ENCODE data around the gene ADAMTS19.

The ADAMTS19 gene

GRCh38 chr5:129696636-129697035, 236.5 kb downstream of the ADAMTS19 start:
- DNase-seq: no peak

GRCh38 chr5:129698661-129699060, 238.6 kb downstream of the ADAMTS19 start:
- no peak for DNase-seq

DNA sequence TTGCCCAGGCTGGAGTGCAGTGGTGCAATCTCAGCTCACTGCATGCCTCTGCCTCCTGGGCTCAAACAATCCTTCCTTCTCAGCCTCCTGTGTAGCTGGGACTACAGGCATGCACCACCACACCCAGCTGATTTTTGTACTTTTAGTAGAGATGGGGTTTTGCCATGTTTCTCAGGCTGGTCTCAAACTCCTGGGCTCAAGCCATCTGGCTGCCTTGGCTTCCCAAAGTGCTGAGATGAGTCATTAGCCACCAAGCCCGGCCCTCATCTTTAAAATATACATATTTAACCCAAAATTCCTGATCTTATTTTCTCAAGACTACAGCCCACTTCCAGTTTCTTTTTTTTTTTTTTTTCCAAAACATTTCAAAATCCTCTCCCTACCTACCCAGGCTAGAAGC, 256.1 kb downstream of the ADAMTS19 start:
- no peak for DNase-seq

- no peak for DNase-seq
Observed at GRCh38 chr5:129716651-129717050, 256.6 kb downstream of the ADAMTS19 start.

DNA sequence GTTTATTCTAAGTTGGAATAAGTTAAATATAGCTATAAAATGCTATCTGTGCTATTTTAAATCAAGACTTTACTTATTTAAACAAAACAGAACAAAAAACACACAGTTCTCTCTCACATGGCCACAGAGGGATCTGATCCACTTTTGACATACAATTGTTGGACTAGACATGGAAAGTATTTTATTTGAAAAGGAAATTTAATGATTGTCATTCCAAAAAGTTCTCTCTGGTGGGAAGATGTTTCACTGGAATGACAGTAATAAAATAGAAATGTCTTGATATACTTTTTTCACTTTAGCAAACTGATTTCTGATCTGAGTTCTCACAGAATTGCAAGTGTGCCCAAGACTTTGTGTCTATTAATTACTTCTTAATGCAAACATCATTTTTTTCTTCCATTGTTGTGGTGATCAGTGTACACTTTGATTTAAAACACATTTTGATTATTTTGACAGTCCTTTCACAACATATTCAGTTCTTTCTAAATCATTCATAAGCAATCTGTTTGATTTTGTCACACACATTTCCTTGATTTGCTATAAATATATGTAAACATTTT, 257.7 kb downstream of the ADAMTS19 start:
- DNase-seq: no peak

- DNase-seq: no peak
Observed at GRCh38 chr5:129718471-129719090, 258.5 kb downstream of the ADAMTS19 start.

- DNase-seq: no peak
Observed at GRCh38 chr5:129724222-129724621, 264.1 kb downstream of the ADAMTS19 start.

DNA sequence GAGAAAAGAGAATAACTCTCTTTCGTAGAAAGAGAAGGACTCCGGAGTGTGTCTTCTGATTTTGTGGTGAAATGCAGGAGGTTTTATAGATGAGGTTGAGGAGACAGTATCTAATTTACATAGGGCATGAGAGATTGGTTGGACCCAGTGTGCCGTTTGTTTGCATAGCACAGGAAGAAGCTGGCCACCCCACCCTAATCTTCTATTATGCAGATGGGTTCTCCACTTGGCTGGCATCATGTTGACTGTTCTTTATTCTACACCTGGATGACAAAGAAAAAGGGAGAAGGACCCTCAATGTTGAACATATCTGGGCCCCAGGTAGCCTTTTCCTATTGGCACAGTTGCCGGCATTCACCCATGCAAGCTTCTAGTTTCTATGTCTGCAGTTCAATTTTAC, 264.5 kb downstream of the ADAMTS19 start:
- no peak for DNase-seq

GRCh38 chr5:129739773-129740172, 279.7 kb downstream of the ADAMTS19 start:
- no peak for DNase-seq

DNA sequence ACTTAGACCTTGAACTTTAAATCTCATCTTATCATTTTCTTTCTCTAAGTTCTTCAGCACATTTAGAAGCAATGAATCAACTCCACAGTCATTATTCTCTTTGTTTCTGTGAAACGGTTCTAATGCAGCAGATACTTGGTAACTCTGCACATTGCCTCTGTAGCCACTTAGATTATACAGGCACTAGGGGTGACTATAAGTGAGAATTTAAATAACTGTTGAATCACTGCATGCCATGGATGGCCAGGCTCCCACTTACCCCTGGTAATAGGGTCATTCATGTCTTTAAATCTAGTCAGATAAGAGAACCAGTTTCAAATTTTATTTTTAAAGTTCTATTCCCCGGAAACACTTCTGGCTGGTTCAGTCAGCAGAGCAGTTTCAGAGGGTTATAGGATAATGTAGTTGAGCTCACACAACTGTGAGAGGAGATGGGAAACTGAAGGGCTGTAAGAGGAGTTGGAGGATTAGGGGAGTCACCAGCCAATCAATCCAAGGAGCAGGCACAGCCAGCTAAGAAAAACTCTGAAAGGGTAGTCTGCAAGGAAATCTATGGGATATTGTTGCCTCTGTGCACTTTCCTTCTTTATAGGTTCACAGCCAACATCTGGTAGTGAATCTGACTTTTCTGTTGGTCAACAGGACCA, 283.6 kb downstream of the ADAMTS19 start:
- DNase-seq: no peak

GRCh38 chr5:129745997-129746396, 285.9 kb downstream of the ADAMTS19 start:
- no peak for DNase-seq

DNA sequence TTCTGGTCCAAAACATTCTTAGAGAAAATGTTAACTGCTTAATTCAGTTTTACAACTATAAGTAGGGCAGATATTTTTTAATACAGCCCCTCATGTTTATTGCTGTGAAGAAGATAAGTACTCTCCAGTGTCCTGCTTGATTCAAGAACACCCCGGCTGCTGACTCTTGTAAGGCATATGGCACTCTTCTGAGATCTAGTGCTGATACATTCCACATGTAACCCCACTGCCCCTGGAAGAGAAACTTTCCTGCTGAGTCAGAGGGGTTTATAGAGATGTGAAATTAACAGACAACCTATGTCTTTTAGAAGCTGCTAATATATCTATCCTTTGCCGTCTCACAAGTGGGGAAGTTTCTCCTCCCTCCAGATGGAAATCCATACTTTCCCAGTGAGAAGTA, 286.8 kb downstream of the ADAMTS19 start:
- no peak for DNase-seq

DNA sequence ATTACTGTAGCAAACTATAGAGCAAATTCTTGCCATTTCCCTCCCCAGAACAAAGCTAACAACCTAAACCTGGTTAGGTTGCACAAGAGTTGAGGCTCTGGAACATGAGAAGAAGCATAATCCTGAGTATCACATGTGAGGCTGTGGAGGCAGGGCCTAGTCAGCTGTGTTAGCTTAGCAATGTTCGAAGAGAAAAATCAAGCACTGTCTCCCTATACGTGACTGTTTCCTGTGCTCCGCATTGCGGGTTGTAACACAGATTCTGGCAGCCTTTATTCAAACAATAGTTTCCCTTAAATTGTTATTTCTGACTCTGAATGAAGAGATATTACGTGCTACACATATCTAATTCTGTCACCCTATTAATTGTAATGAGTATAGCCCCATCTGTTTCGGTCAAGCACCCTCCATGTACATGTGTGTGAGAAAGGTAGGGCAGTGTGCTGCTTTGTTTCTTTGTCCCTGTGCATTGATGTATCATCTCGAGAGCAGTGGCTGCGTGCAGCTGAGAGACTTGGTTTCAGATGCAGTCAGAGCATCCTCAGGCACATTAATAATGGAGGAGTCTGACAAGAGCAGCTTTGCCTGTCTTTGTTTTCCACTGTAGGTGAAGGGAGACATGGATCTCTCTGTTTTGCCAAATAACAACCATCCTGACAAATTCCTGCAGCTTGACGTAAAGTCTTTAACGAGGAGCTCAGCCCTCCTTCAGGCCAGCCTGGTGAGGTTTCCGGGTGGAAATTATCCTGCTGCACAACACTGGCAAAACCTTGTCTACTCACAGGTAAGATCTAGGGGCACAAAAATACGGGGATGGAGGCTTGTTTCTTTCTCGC, 287.7 kb downstream of the ADAMTS19 start, which contains the start of gene MINAR2:
TSS of gene MINAR2 (plus strand) at position 523 of the 836 bp plus-strand sequence. CDS start at position 620, 97 bp downstream.
- no peak for DNase-seq

DNA sequence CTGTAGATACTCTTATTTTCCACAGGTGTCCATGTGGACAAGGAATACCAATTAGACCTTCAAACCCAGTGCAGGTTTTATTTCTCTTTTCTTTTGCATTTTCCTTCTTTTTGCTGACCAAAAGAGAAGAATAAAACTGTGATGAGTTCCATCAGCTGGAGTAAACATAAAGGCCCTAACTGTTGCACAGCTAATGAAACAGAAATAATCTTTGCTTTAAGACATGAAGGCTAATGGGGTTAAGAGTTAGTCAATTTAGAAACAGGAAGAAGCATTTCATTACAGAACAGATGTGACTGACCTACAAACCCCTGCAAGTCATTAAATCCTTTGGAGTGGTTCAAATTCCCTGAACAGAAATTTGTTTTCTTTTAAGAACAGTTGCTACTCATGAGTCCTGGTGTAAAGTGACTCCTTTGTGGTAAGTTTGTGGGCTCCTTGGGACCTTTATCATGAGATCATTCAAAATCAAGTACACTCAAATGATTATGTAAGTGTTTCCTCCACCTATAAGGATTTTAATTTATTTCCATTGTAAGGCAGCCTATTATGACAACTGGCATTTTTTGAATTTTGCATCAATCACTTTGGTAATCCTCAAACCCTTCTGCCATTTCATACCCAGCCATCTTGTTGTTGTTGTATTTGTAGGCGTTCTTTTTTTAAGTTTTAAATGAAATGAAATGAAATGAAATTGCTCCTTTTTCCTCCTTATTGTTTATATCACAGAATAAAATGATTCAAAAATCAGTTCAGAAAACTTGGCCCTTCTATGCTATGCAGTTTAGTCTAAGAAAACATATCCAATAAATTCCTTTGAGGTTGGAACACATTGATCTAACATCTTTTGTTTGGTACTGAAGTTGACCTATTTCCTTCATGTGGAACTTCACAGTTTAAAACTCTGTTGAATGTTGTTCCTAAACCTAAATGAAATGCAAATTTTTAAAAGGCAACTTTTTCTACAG, 289.1 kb downstream of the ADAMTS19 start:
- no peak for DNase-seq

GRCh38 chr5:129760636-129761325, 300.7 kb downstream of the ADAMTS19 start:
- no peak for DNase-seq

DNA sequence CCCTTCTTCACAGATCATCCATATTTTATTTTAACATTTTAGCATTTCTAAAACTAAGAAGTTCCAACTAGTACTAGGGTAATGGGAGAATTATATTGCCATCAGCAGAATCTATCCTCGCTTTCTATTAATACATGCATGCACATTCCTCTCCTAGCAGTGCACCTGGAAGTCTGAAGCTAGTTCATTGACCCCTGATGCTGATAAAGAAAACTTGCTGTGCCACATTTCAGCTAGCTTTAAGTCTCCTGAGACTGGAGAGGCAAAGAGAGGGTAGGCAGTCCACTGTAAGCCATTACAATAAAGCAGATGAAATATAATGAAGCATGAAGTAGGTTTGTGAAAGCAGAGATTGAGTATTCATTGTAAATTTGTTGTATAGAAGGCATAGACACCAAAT, 303.6 kb downstream of the ADAMTS19 start:
- DNase-seq: no peak

GRCh38 chr5:129766798-129767197, 306.7 kb downstream of the ADAMTS19 start:
- DNase-seq: no peak

GRCh38 chr5:129767927-129768380, 307.9 kb downstream of the ADAMTS19 start:
- DNase-seq: no peak

DNA sequence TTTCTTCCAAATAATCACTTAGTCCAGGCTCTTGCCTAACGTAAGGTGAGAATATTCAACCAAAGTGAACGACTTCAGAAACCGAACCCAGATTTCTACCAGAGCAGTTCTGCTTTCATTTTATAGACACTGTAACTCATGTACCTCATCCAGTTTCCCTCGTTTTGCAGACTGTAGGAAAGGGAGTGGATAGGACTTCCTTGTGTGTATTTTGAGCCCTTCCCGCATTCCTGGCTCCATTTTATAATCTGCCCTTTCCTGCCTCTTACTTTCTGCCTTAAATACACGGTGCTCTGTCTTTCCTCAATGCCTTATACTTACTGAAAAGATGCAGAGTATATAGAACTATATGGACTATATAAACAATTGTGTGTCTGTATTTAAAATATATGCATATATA, 308.6 kb downstream of the ADAMTS19 start:
- DNase-seq: no peak

DNA sequence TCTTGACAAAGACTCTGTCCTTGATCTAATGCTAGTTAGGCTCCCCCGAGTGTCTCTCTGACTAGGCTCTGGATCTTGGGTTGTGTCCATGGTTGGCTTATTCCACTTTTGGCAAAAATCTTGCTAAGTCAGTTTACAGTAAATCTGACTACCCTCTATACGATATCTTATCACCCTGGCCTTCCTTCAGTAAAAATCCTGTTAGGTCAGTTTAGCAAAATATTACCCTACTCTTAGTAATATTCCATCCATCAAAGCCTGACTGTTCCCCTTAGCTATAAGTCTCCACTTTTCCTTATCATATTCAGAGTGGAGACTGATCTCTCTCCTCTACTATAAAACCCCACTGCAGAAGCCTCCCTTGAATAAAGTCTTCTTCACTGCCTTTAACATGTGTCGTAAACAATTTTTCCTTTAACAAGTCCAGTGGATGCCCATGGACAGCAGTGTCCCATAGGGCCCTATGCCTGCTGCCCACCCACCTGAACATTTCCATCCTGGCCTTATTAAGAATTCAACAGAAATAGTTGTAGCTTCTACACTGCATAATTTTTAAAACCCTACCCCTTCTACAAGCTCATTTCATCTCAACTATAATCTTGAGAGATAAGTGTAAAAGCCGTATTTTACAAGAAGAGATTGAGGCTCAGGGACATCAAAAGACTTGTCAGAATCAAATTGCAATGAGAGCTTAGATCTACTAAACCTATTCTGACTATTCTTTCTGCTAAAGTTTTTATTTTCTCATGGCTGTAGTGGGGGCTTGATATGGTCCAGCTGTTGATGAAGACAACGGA, 310.1 kb downstream of the ADAMTS19 start:
- no peak for DNase-seq

Measured in activated gamma-delta T cell (primary cell).